ENCODE results near the gene CUEDC1. TPM values are rescaled to one million over a fixed set of nuclear protein-coding genes. Genes with fewer than 3 reads are reported as not detected.
A peak's percentile ranks its signal among the peaks of the same experiment; 100 is the strongest.

CUEDC1 gene
- total RNA-seq, 1 experiment from 2014 or later: 61.4 TPM

DNA sequence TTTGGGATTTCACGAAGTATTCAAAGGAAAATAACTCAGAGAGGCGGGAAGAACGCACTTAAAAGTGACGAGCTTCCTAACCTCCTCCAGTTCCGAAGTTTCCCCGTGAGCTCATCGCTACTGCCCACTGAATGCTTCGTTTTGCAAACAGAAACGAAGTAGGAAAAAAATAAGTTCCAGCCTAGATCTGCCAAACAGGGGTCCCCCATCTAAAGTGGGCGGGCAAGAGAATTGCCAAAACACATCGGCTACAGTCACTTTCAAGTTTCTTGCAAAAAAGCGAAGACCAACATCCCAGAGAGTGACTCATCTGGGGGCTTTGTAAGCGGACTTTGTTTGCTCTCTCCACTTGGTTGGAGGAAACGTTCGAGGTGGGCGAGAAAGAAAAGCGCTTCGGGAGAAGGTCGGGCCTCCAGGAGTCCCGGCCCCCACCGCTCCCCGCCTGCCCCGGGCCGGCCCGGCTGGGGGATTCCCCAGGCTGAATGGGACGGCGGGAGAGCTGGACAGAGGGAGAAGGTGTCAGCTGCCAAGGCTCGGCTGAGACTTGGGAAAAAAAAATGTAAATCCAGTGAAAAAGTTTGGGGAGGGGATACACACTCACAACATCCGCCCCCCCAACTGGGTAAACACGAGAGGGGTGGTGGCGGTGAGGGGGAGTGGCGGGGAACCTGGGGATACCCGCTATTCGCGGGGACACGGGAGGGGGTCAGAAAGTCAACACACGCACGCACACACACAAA lies 31.8 kb upstream of the CUEDC1 start:
- Histone ChIP-seq H3K79me2 (ENCODE audit: low read depth) (peaks cover 56% of the 10 kb centered on the region), H3K4me1 (replicated peaks; ENCODE audit: insufficient read depth) (peaks cover 29% of the 10 kb centered on the region), H3K4me2 (peak overlapping the region; percentile 87), H4K20me1 (ENCODE audit: insufficient read depth) (peaks cover 5% of the 10 kb centered on the region; the same call in 1 of the 2 replicates), H3K9me2 (ENCODE audit: insufficient read depth) (no peaks in the 10 kb centered on the region), H3K36me3 (ENCODE audit: low read depth) (peaks cover 30% of the 10 kb centered on the region), H3K27me3 (ENCODE audit: insufficient read depth, low read depth) (no peaks in the 10 kb centered on the region), H3K27ac (peak overlapping the region; percentile 36), H2AFZ (peak overlapping the region; percentile 77), H3F3A (ENCODE audit: insufficient read depth, low read depth) (peaks cover 50% of the 10 kb centered on the region), H3K9me3 (ENCODE audit: insufficient read depth, low read depth) (no peaks in the 10 kb centered on the region), H3K4me3 (peak overlapping the region; percentile 62)
- intact Hi-C loops (cut with micrococcal nuclease; ENCODE audit: unreplicated experiment): loop anchor here (1.0 to 2.0 kb wide), 2 partner anchors 38 to 112 kb away; no protein-coding TSS in a partner anchor
- CTCF ChIA-PET: interaction anchor here (0.5 to 1.2 kb wide), 6 partner anchors 8 to 251 kb away, joined by 3 to 10 read pairs (median 4); no protein-coding TSS in a partner anchor
- TF ChIP-seq, protein P1, sequence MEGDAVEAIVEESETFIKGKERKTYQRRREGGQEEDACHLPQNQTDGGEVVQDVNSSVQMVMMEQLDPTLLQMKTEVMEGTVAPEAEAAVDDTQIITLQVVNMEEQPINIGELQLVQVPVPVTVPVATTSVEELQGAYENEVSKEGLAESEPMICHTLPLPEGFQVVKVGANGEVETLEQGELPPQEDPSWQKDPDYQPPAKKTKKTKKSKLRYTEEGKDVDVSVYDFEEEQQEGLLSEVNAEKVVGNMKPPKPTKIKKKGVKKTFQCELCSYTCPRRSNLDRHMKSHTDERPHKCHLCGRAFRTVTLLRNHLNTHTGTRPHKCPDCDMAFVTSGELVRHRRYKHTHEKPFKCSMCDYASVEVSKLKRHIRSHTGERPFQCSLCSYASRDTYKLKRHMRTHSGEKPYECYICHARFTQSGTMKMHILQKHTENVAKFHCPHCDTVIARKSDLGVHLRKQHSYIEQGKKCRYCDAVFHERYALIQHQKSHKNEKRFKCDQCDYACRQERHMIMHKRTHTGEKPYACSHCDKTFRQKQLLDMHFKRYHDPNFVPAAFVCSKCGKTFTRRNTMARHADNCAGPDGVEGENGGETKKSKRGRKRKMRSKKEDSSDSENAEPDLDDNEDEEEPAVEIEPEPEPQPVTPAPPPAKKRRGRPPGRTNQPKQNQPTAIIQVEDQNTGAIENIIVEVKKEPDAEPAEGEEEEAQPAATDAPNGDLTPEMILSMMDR (conservative IDR thresholded peaks at IDR 0.05): no peak
- POLR2A ChIA-PET (ENCODE audit: unreplicated experiment): interaction anchor here (1.0 kb wide), 1 partner anchor 35 kb away, joined by 5 read pairs; no protein-coding TSS in a partner anchor
- TSS peak; percentile 42 for BruUV-seq (replicated peaks)
- peak in 1 of 2 experiments; percentile 54 for DNase-seq

DNA sequence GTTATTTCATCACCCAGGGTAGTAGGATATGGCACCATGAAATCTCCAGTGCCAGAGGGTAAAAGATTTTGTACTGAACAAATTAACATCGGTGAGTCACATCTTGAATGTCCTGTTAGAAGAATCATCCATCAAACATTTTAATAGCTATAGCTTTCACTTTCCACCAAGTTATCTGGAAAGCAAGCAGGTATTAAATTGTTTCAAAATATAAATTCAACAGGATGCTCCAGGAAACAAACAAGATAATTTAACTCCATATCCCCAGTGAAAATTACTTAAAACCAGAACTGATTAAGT lies 30.4 kb upstream of the CUEDC1 start:
- ChIA-PET CTCF (interaction anchor here (0.6 to 1.2 kb wide), 4 partner anchors 32 to 126 kb away, joined by 3 to 6 read pairs (median 4); no protein-coding TSS in a partner anchor), POLR2A (ENCODE audit: unreplicated experiment) (interaction anchor here (0.7 kb wide), 1 partner anchor 110 kb away, joined by 3 read pairs; no protein-coding TSS in a partner anchor)
- Histone ChIP-seq H3K4me1 (replicated peaks; ENCODE audit: insufficient read depth) (peaks cover 29% of the 10 kb centered on the region), H3K4me2 (peak overlapping the region; percentile 87), H3K4me3 (peak overlapping the region; percentile 41; the same call in 1 of the 2 replicates), H3F3A (ENCODE audit: insufficient read depth, low read depth) (peaks cover 40% of the 10 kb centered on the region), H3K27ac (peak overlapping the region; percentile 77), H4K20me1 (ENCODE audit: insufficient read depth) (peaks cover 15% of the 10 kb centered on the region; the same call in 1 of the 2 replicates), H3K9me2 (ENCODE audit: insufficient read depth) (no peaks in the 10 kb centered on the region), H3K27me3 (ENCODE audit: insufficient read depth, low read depth) (no peaks in the 10 kb centered on the region), H3K9me3 (ENCODE audit: insufficient read depth, low read depth) (no peaks in the 10 kb centered on the region), H2AFZ (no peak overlapping the region), H3K36me3 (ENCODE audit: low read depth) (peaks cover 44% of the 10 kb centered on the region), H3K79me2 (ENCODE audit: low read depth) (peaks cover 70% of the 10 kb centered on the region)
- DNase-seq: peak in 1 of 2 experiments; percentile 92
- no peak for TF ChIP-seq EZH2 (IDR thresholded peaks at IDR 0.05; ENCODE audit: low read depth)
- TF ChIP-seq, protein P1 (conservative IDR thresholded peaks at IDR 0.05): no peak
- no TSS peak for BruUV-seq (replicated peaks)
- intact Hi-C loops (cut with micrococcal nuclease; ENCODE audit: unreplicated experiment): loop anchor here (1.0 kb wide), 1 partner anchor 92 kb away; no protein-coding TSS in a partner anchor

DNA sequence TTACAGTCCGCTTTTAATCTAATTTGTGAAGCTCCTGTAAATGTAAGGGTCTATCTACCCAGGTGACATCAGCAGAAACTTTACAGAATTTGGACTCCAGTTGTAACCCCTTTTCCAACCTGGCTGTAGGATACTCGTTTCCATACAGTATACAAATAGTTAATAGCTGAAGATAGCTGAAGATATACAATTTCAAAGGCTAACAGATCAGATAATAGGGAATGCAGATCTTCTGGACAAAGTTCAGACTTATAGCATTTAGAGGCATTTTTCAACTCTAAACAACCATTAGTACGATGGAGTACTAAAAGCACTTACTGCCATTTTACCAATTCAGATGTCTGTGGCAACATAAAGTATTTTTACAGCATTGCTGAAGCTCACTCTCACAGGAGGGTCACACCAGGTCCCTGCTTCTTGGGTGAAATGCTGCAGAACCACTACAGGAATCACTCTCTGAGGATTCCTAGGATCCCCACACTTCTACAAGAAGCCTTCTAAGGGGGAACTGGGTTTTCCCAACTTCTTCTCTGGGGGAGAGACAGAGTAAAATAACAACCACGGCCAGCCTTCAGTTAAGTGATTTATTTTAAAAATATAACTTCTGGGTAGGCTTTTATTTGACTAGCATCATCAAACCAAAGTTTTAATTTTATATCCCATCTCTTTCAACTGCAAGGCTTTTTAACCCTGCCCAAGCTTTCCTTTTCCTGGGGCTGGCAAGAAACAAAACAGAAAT lies 29.9 kb upstream of the CUEDC1 start:
- peak overlapping the region; percentile 77 for H3K27ac ChIP-seq
- no peaks in the 10 kb centered on the region for H3K27me3 ChIP-seq (ENCODE audit: insufficient read depth, low read depth)
- peak overlapping the region; percentile 41; the same call in 1 of the 2 replicates for H3K4me3 ChIP-seq
- H3K4me1 ChIP-seq (replicated peaks; ENCODE audit: insufficient read depth): peaks cover 29% of the 10 kb centered on the region
- ChIA-PET CTCF (interaction anchor here (0.6 to 1.1 kb wide), 3 partner anchors 31 to 138 kb away, joined by 3 to 4 read pairs (median 4); no protein-coding TSS in a partner anchor), POLR2A (ENCODE audit: unreplicated experiment) (no interaction called here)
- DNase-seq: no peak
- no peak overlapping the region for H2AFZ ChIP-seq
- no peaks in the 10 kb centered on the region for H3K9me2 ChIP-seq (ENCODE audit: insufficient read depth)
- peak overlapping the region; percentile 87 for H3K4me2 ChIP-seq
- no peak for TF ChIP-seq EZH2 (IDR thresholded peaks at IDR 0.05; ENCODE audit: low read depth)
- TF ChIP-seq, protein P1 (conservative IDR thresholded peaks at IDR 0.05): no peak
- H3F3A ChIP-seq (ENCODE audit: insufficient read depth, low read depth): peaks cover 34% of the 10 kb centered on the region
- H3K9me3 ChIP-seq (ENCODE audit: insufficient read depth, low read depth): no peaks in the 10 kb centered on the region
- peaks cover 15% of the 10 kb centered on the region; the same call in 1 of the 2 replicates for H4K20me1 ChIP-seq (ENCODE audit: insufficient read depth)
- intact Hi-C loops (cut with micrococcal nuclease; ENCODE audit: unreplicated experiment): loop anchor here (1.0 kb wide), 1 partner anchor 92 kb away; no protein-coding TSS in a partner anchor
- no TSS peak for BruUV-seq (replicated peaks)
- peaks cover 70% of the 10 kb centered on the region for H3K79me2 ChIP-seq (ENCODE audit: low read depth)
- peaks cover 50% of the 10 kb centered on the region for H3K36me3 ChIP-seq (ENCODE audit: low read depth)

Measured in PC-9 (cell line).